K562 (cell line): ENCODE data around the gene MMP24. TPM values are rescaled to one million over a fixed set of nuclear protein-coding genes. Genes with fewer than 3 reads are reported as not detected.

ENCODE experiments used
- ATAC-seq: fragments of 200-7000 bp; cut with Tn5 transposase; 3 replicates; pipeline ENCODE4 v1.9.1; 2020; ENCODE audit warnings: moderate library complexity
- BruUV-seq: library from RNA; stranded (reverse); fragments of 400-500 nt; replicated peaks from 2 replicates; lab custom pipeline; 2021; lab: Mats Ljungman, UMichigan
- CTCF ChIA-PET: fragments of 300-600 bp; formaldehyde crosslinking; extraction: SDS; loops from one replicate; lab custom pipeline; 2021; ENCODE audit warnings: low intra/inter-chr PET ratio; lab: Yijun Ruan, JAX
- POLR2A ChIA-PET: fragments of 300-600, 350-650 bp; sonication (Branson Sonifier 250); formaldehyde crosslinking; extraction: SDS; loops from one replicate; lab custom pipeline; 2021; ENCODE audit warnings: antibody characterized with exemption, inconsistent platforms; lab: Yijun Ruan, JAX
- DNase-seq, 4 experiments: peaks; one replicate each; pipeline versions ENCODE4 v3.0.0 to v3.0.0-alpha.2; 2011 to 2018; ENCODE audit warnings: low spot score in 3 of 4, mixed read lengths in 3 of 4; ENCODE audit errors: extremely low read depth in 1 of 4
- FAIRE-seq: peaks from 2 replicates; lab custom pipeline; 2011; peaks lifted over from hg19 to GRCh38; lab: Jason Lieb, UNC
- H2AFZ ChIP-seq: 2 replicates; pipeline ENCODE4 v1.6.0; 2011; ENCODE audit warnings: low read depth, low read length, control low read depth, inconsistent platforms
- H3K27ac ChIP-seq: fragments of 200-600 bp; 3 replicates; pipeline ENCODE4 v1.8.0; 2011; ENCODE audit warnings: low read depth, mild to moderate bottlenecking, control low read depth, inconsistent platforms, low read length, moderate library complexity, mixed read lengths; ENCODE audit errors: extremely low read depth
- H3K27me3 ChIP-seq, 2 experiments: fragments of 300-600 bp in 1 of 2; 2 replicates in 1 of 2; 3 replicates in 1 of 2; pipeline versions ENCODE4 v1.6.0 to v1.8.0; 2011; ENCODE audit warnings: inconsistent platforms in 2 of 2, low read length in 2 of 2, mild to moderate bottlenecking in 1 of 2, mixed read lengths in 1 of 2, moderate library complexity in 1 of 2; ENCODE audit not compliant: control insufficient read depth in 2 of 2, insufficient read depth in 2 of 2
- H3K36me3 ChIP-seq: fragments of 300-600 bp; 3 replicates; pipeline ENCODE4 v1.8.0; 2011; ENCODE audit warnings: mild to moderate bottlenecking, low read length, inconsistent platforms; ENCODE audit not compliant: control insufficient read depth, insufficient read depth
- H3K4me1 ChIP-seq, 2 experiments: fragments of 200-600 bp in 1 of 2; replicated peaks in 1 of 2; 2 replicates in 1 of 2; 3 replicates in 1 of 2; pipeline versions ENCODE4 v1.5.1 to v1.8.0; 2011; ENCODE audit warnings: inconsistent platforms in 2 of 2, low read length in 2 of 2, mild to moderate bottlenecking in 1 of 2, mixed read lengths in 1 of 2, moderate library complexity in 1 of 2; ENCODE audit not compliant: control insufficient read depth in 2 of 2, insufficient read depth in 2 of 2
- H3K4me2 ChIP-seq: 2 replicates; pipeline ENCODE4 v1.6.1; 2011; ENCODE audit warnings: low read length, control low read depth, inconsistent platforms, mixed read lengths; ENCODE audit not compliant: insufficient read depth
- H3K4me3 ChIP-seq: fragments of 200-600 bp; sonication (generic), shearing (Covaris generic); 2 replicates; pipeline ENCODE4 v1.5.1; 2016; ENCODE audit warnings: control low read depth, inconsistent platforms
- H3K79me2 ChIP-seq: fragments of 200-600 bp; 3 replicates; pipeline ENCODE4 v1.8.0; 2011; ENCODE audit warnings: low read length, inconsistent platforms; ENCODE audit not compliant: control insufficient read depth, insufficient read depth
- H3K9ac ChIP-seq, 2 experiments: 2 replicates each; pipeline versions ENCODE4 v1.6.0 to v1.6.1; 2011; ENCODE audit warnings: low read depth in 2 of 2, low read length in 2 of 2, control low read depth in 1 of 2, inconsistent platforms in 1 of 2, mild to moderate bottlenecking in 1 of 2, mixed read lengths in 1 of 2; ENCODE audit not compliant: insufficient read depth in 1 of 2
- H3K9me1 ChIP-seq: one replicate; pipeline ENCODE4 v1.6.0; 2011; ENCODE audit warnings: inconsistent platforms, mild to moderate bottlenecking, low read length, moderate library complexity; ENCODE audit not compliant: control insufficient read depth, insufficient read depth
- H3K9me3 ChIP-seq: replicated peaks from 2 replicates; pipeline ENCODE4 v1.5.1; 2011; ENCODE audit warnings: low read depth, low read length, inconsistent platforms; ENCODE audit not compliant: control insufficient read depth, insufficient read depth
- H4K20me1 ChIP-seq: replicated peaks from 2 replicates; pipeline ENCODE4 v1.6.1; 2011; ENCODE audit warnings: low read length, inconsistent platforms, mixed read lengths; ENCODE audit not compliant: control insufficient read depth, insufficient read depth
- RBFOX2 ChIP-seq: fragments of 200-400 bp; formaldehyde crosslinking; IDR thresholded peaks from 2 replicates; pipeline ENCODE4 v1.6.1; 2017; ENCODE audit warnings: low read depth, mild to moderate bottlenecking, low read length, moderate library complexity
- SIN3B ChIP-seq: fragments of 450-650 bp; IDR thresholded peaks from 2 replicates; pipeline ENCODE4 v1.6.1; 2017; ENCODE audit warnings: low read depth, mild to moderate bottlenecking, moderate library complexity
- ZNF436 ChIP-seq: fragments of 250-450, 450-650 bp; sonication (Bioruptor Pico); formaldehyde crosslinking; IDR thresholded peaks from 2 replicates; pipeline ENCODE4 v1.7.0; 2020; ENCODE audit warnings: mild to moderate bottlenecking
- WGBS: fragments of 100-300 bp; shearing (Covaris generic); methylation state at CpG from one replicate; pipeline ENCODE4 v1.1.6; 2016; ENCODE audit warnings: low coverage, mixed read lengths; ENCODE audit not compliant: insufficient coverage; ENCODE audit errors: missing lambda C conversion rate; 5-methylcytosine and 5-hydroxymethylcytosine counted together
- in situ Hi-C: fragments of 300-500 bp; cut with MboI; formaldehyde crosslinking; loops from 4 replicates; pipeline ENCODE4 v1.15.0; 2018; ENCODE audit warnings: inconsistent platforms, mixed read lengths
- intact Hi-C: fragments of 100-400 bp; cut with micrococcal nuclease; formaldehyde crosslinking; loops from 2 replicates; pipeline ENCODE4 v1.14.2; 2022
- polyA plus RNA-seq, 8 experiments: library from polyadenylated mRNA; depleted of rRNA in 4 of 8; stranded (reverse) in 5 of 8; unstranded in 3 of 8; fragments of >200 nt; fragmentation: Nextera tagmentation in 2 of 8; fragmentation: Illumina TruSeq in 1 of 8; extraction: Ambion mirVana in 2 of 8; extraction: Trizol in 1 of 8; gene quantifications; 2 replicates each; pipeline versions ENCODE4 v1.2.1 to v1.2.3, GENCODE V29; 2011 to 2014; ENCODE audit warnings: inconsistent platforms in 1 of 8, missing spikeins in 1 of 8
- total RNA-seq, 7 experiments: library from RNA; depleted of rRNA in 6 of 7; stranded (reverse); fragments of >200 nt in 6 of 7; fragmentation: Illumina TruSeq in 2 of 7; extraction: Trizol in 2 of 7; gene quantifications; 2 replicates each; pipeline versions ENCODE4 v1.2.1 to v1.2.3, GENCODE V29; 2011 to 2021; ENCODE audit warnings: low replicate concordance in 1 of 7
- TF ChIP-seq, protein P1 (sequence below): fragments of 450-650 bp; IDR thresholded peaks from 2 replicates; pipeline ENCODE4 v1.6.1; 2016

The MMP24 gene
- total and polyA plus RNA-seq, 9 of the 15 experiments (the other 6 are each of a cell fraction or from before 2014, with no cell fraction given), result 0.03 to 0.07 (median 0.03) TPM; not detected in 6

GRCh38 chr20:35279533-35280174, 53.2 kb downstream of the MMP24 start:
- Histone ChIP-seq H3K4me2 (no peak overlapping the region), H3K79me2 (peaks cover 50% of the 10 kb centered on the region), H3K9me1 (no peaks in the 10 kb centered on the region), H2AFZ (no peak overlapping the region), H3K9me3 (no peaks in the 10 kb centered on the region), H3K4me1 (peaks cover 13 to 42% of the 10 kb centered on the region in 2 experiments; a peak in 4 of 5 replicates), H4K20me1 (no peaks in the 10 kb centered on the region), H3K27me3 (no peaks in the 10 kb centered on the region), H3K9ac (peak overlapping the region in 1 of 2 experiments; percentile 71; a peak in 1 of 4 replicates), H3K27ac (no peak overlapping the region), H3K36me3 (peaks cover 77% of the 10 kb centered on the region), H3K4me3 (no peak overlapping the region)
- ChIA-PET POLR2A (interaction anchor here (0.8 to 1.0 kb wide), 3 partner anchors 10 to 462 kb away, joined by 3 read pairs; partner anchors contain the start of gene RBM39), CTCF (no interaction called here)
- BruUV-seq, result no TSS peak
- TF ChIP-seq, protein P1, sequence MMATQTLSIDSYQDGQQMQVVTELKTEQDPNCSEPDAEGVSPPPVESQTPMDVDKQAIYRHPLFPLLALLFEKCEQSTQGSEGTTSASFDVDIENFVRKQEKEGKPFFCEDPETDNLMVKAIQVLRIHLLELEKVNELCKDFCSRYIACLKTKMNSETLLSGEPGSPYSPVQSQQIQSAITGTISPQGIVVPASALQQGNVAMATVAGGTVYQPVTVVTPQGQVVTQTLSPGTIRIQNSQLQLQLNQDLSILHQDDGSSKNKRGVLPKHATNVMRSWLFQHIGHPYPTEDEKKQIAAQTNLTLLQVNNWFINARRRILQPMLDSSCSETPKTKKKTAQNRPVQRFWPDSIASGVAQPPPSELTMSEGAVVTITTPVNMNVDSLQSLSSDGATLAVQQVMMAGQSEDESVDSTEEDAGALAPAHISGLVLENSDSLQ, result 0 out of 2 replicates have a peak, but pooled peaks have one; percentile 6
- TF ChIP-seq SIN3B, result no peak
- FAIRE-seq (no peak), DNase-seq (no peak), ATAC-seq (no peak)
- 87% methylated on average over 7 of the region's 7 CpGs for WGBS
- in situ Hi-C loops, result no loop called here
- intact Hi-C loops, result no loop called here

DNA sequence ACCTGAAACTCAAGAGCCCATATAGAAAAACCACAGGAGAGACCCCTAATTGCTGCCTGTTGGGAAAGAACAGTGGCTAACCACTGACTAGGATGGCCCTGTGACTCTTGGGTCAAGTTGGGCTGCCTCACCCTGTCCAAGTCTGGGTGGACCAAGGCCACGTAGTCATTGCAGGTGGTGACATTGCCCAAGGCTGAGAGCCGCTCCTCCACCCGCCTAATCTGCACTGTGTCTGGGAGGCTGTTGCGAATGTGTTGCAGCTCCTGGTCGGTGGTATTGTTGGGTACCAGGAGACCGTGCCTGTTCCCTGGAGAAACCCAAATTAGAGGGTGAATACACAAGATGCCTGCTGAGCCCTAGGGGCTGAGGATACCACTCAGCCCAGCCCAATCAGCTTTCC, 54.0 kb downstream of the MMP24 start:
- peaks cover 53% of the 10 kb centered on the region for H3K79me2 ChIP-seq
- 97% methylated on average over 6 of the region's 6 CpGs for WGBS

More for the DNA sequence above, 54.0 kb downstream of the MMP24 start:
- DNase-seq, result no peak
- no peaks in the 10 kb centered on the region for H3K9me3 ChIP-seq
- no peak for ATAC-seq
- no peak for FAIRE-seq
- H3K27me3 ChIP-seq, result no peaks in the 10 kb centered on the region
- no peak overlapping the region for H2AFZ ChIP-seq
- ChIA-PET CTCF (no interaction called here), POLR2A (interaction anchor here (0.6 to 0.8 kb wide), 3 partner anchors 10 to 462 kb away, joined by 3 to 4 read pairs (median 4); partner anchors contain the start of gene RBM39)
- no peak overlapping the region for H3K4me2 ChIP-seq
- no peak overlapping the region for H3K27ac ChIP-seq
- peaks cover 14 to 48% of the 10 kb centered on the region in 2 experiments; a peak in 4 of 5 replicates for H3K4me1 ChIP-seq
- no peak overlapping the region for H3K4me3 ChIP-seq
- no peaks in the 10 kb centered on the region for H3K9me1 ChIP-seq
- H3K9ac ChIP-seq, result no peak overlapping the region
- no peaks in the 10 kb centered on the region for H4K20me1 ChIP-seq
- TF ChIP-seq ZNF436 (CRISPR knock-in tag) (no peak), RBFOX2 (0 out of 2 replicates have a peak, but pooled peaks have one; percentile 23)
- in situ Hi-C loops, result no loop called here
- intact Hi-C loops, result no loop called here
- BruUV-seq, result no TSS peak
- peaks cover 71% of the 10 kb centered on the region for H3K36me3 ChIP-seq
